HG03571 (cell line): Measurements from ENCODE around the gene RETREG2.

Experiments
- ATAC-seq: cut with Tn5 transposase; IDR thresholded peaks from one replicate; pipeline ENCODE4 v1.9.1; 2021; ENCODE audit not compliant: unreplicated experiment

RETREG2 gene

GRCh38 chr2:219213486-219214071 is 35.5 kb downstream of the RETREG2 start:
- ATAC-seq = no peak

GRCh38 chr2:219214141-219214540 is 36.1 kb downstream of the RETREG2 start:
- no peak for ATAC-seq

- ATAC-seq = no peak
Observed at GRCh38 chr2:219214786-219215185, 36.7 kb downstream of the RETREG2 start.

DNA sequence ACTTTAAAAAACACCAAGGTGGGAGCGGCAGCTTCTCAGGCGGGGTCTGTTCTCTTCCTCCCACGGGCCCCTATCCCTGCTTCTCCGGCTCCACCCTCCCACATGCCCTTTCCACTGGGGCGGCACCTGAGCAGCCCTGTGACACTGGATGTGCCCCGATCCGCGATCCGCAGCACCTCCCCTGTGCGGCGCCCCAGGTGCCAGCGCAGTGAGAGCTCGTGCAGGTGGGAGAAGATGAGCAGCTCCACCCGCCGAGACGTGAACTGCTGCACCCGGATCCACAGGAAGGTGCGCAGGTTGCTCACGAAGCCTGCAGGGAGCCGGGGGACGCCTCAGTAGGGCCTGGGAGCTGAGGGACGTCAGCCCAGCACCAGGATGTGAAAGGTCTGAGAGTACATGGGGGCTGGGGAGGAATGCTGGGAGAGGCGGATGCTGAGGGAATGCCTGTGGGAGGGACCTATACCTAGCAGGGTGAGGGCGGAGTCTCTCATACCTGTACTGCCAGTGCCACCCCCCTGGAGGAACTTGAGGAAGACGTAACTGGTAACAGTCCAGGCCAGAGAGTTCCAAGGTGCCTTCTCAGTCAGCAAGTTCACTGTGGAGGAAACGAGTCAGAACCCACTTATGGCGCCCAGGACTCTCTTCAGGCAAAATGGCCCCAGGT is 37.9 kb downstream of the RETREG2 start:
- ATAC-seq = no peak

DNA sequence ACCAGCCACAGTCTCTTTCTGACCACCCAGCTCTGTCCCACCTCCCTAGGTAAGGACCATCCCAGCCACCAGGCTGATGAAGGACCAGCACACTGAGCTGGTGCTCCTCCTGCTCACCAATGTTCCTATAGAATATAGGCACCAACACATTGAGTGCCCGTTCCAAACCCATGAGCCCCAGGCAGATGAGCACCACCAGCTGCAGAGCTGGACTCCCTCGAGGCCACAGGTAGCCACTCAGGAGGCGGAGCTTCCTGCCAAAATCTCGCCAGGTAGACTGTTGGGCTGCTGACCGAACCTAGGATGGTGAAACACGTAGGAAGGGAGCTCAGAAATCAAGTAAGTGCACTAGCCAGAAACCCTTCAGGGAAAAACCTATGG is 38.5 kb downstream of the RETREG2 start:
- no peak for ATAC-seq

DNA sequence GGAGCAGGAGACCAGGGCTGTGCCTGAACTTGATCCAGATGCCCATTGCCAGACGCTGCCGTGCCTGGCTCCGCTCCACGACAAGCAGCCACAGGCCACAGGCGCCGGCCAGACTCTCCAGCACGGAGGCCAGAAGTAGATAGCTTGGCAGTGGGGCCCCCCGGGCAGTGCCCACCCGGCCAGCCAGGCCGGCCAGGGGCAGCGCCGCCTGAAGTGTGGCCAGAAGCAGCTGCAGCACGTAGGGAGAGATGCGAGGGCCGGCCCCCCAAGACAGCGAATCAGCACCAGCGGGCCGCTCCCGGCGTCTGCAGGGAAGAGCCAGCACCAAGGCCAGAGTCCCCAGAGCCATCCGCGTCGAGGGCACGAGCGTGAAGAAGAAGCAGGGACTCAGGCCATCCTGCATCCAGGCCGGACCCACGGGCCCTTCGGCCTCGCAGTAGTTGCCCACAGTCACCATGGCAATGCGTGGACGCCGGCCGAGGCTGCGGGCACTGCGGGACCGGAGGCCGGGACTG is 40.2 kb downstream of the RETREG2 start:
- ATAC-seq = peak; percentile 17

- peak; percentile 82 for ATAC-seq
Observed at GRCh38 chr2:219218732-219219701, 40.9 kb downstream of the RETREG2 start, which contains the start of gene ABCB6. TSS of gene ABCB6 (minus strand) at chr2:219218958. CDS start at chr2:219218673, 285 bp downstream.

DNA sequence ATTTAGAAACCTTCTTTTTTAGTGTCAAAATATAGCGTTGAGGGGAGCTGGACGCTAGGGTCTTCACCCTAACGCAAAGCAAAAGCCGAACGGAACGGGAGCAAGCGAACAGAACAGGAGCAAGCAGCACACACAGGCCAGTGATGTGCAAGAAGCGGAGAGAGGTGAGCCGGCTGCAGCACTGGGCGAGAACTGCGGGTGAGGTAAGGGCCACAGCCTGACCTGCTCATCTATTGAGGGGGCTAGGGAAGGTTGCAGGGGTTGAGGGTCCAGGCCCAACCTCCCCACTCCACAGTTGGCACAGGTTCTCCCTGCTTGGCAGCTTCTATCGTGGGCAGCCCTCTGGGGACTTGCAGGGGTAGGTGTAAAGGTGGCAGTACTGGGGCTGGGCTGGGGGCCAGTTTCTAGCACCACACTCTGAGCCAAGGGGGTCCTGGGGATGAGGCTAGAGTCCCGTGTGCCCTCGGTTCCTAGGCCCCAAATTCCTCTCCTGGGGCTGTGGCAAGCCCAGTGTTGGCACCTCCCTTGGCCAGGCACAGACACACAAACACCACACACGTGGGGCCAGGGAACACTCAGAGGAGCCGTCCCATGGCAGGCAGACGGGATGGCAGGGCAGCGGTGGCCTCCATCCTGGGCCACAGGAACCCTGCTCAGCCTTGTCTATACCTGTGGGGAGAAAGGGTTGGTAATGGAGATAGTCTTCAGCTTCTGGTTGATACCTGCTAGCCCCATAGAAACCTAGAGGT is 41.9 kb downstream of the RETREG2 start:
- no peak for ATAC-seq

- no peak for ATAC-seq
Observed at GRCh38 chr2:219220652-219221402, 42.8 kb downstream of the RETREG2 start.

DNA sequence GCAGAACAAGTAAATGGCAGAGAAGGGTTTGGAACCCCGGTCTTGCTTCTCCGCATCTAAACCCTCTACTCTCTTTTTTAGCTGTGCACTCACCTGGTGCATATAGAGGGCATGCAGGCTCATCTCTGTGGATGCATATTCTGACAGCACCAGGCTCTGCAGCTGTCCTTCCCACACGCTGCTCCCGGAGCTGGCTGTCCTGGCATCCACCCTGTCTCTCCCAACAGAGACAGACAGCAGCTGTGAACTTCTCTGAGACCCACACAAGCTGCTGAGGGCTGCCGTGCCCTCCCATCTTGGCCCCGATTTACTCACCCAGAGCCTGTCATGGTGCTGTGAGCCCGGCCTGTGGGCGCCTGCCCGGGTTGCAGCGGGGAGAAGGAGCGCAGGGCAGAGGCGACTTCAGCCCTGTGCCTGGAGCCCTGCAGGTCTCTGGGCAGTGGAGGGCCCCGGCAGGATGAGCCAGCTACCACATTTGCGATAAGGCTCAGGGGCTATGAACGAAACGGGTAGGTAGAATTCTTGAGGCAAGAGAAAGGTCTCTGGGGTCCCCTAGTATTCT is 44.0 kb downstream of the RETREG2 start:
- ATAC-seq = no peak

GRCh38 chr2:219223831-219224610 is 45.9 kb downstream of the RETREG2 start:
- ATAC-seq = no peak

DNA sequence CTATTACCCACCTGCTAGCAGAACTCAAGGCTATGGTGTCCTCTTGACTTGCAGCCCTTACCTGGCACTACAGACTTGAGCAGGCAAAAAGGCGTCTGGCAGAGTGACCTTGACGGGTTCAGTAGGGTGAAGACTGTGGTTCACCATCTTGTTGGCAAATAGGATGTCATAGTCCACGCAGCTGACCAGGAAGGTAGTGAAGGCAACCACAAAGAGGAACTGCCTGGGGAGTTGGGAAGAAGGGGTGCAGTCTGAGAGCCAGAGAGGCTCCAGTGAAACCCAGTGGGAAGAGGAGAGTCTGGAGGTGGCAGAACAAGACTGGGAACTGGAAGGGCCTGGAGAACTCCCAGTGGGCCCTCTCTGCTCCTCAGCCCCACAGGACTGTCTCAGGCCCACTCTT is 47.3 kb downstream of the RETREG2 start:
- no peak for ATAC-seq

- no peak for ATAC-seq
Observed at GRCh38 chr2:219228041-219228910, 50.2 kb downstream of the RETREG2 start.

- no peak for ATAC-seq
Observed at GRCh38 chr2:219228911-219229304, 50.8 kb downstream of the RETREG2 start.

DNA sequence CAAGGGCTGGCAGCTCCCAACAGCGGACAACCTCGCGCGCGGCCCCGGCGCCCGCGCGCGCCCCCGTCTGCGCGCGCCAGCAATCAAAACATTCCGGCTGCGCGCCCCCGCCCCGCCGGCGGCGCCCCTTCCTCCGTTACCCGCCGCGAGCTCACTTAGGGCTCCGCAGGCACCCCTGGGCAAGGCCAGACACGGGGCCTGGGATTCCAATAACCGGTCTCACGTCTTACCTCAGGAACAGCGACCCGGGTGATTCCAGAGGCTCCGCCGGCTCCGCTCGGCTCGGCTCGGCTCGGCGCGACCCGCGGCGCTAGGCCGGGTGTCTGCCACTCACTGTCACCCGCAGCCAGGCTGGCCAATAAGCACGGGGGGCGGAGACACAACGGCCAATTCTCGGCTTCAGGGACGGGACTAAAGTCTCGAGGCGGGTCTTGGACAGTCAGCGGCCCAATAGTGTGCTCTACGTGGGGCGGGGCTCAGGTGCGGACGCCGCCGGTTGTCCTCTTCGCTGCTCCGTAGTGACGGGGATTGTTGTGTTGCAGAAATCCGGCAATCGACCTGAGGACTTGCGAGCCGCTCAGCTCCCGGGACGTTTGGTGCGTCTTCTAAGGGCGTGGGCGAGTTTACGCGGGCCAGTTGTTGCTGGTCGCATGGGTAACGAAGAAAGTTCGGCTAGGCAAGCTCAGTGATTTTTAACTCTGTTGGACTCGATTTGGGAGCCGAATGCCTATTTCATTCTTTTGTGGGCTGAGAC is 51.4 kb downstream of the RETREG2 start, which contains the start of the genes ANKZF1 and ATG9A:
Gene ANKZF1, plus strand, starts transcription at position 502 of the 754 bp plus-strand sequence. CDS start 452 bp downstream, outside the sequence.
Gene ATG9A, minus strand, starts transcription at position 332 of the 754 bp plus-strand sequence. CDS start 1,612 bp downstream, outside the sequence.
- peak; percentile 97 for ATAC-seq

GRCh38 chr2:219230059-219230540 is 52.0 kb downstream of the RETREG2 start:
- ATAC-seq = no peak

GRCh38 chr2:219234331-219234730 is 56.3 kb downstream of the RETREG2 start:
- ATAC-seq = no peak
